ENCODE data around the gene DENND2D. TPM values are rescaled to one million over a fixed set of nuclear protein-coding genes. Genes with fewer than 3 reads are reported as not detected.
A peak's percentile ranks its signal among the peaks of the same experiment; 100 is the strongest.

The DENND2D gene
- total and polyA plus RNA-seq, 2 donors (not counting 3 experiments of a cell fraction or from before 2014, with no cell fraction given): 0.41 to 1.00 TPM

GRCh38 chr1:111242805-111243523, 42.5 kb upstream of the DENND2D start:
- Histone ChIP-seq H3K9me3 (replicated peaks; ENCODE audit: control insufficient read depth, insufficient read depth, low read length) (no peaks in the 10 kb centered on the region), H3K4me1 (ENCODE audit: control insufficient read depth, extremely low read depth, insufficient read depth, low read length) (no peaks in the 10 kb centered on the region), H3K27ac (ENCODE audit: insufficient read depth, low read depth, low read length) (no peak overlapping the region), H4K20me1 (replicated peaks; ENCODE audit: control insufficient read depth, extremely low read depth, insufficient read depth, low read length) (no peaks in the 10 kb centered on the region), H2AFZ (ENCODE audit: low read depth, low read length) (no peak overlapping the region), H3K36me3 (ENCODE audit: control insufficient read depth in 2 of 2, extremely low read depth in 1 of 2, insufficient read depth in 2 of 2, low read length in 2 of 2) (no peaks in the 10 kb centered on the region), H3K9me1 (replicated peaks; ENCODE audit: control insufficient read depth, extremely low read depth, insufficient read depth, low read length) (no peaks in the 10 kb centered on the region), H3K27me3 (ENCODE audit: control insufficient read depth in 2 of 2, insufficient read depth in 2 of 2, low read length in 2 of 2) (peaks cover 0 to 1% of the 10 kb centered on the region in 2 experiments), H3K9ac (replicated peaks; ENCODE audit: extremely low read depth, insufficient read depth, low read length) (no peak overlapping the region), H3K4me3 (replicated peaks in 1 of 3; ENCODE audit: insufficient read depth in 1 of 3, low read depth in 1 of 3, low read length in 3 of 3) (no peak overlapping the region), H3K79me2 (ENCODE audit: control insufficient read depth, insufficient read depth, low read length) (no peaks in the 10 kb centered on the region), H3K4me2 (ENCODE audit: insufficient read depth, low read length) (no peak overlapping the region)
- intact Hi-C loops (cut with micrococcal nuclease) (no loop called here), dilution Hi-C loops (cut with MboI; ENCODE audit: extremely low pct_ligation_motif_present, low sequenced_read_pairs) (no loop called here)
- ChIA-PET CTCF (no interaction called here), POLR2A (no interaction called here)
- TF ChIP-seq POLR2AphosphoS5 (IDR thresholded peaks at IDR 0.05; ENCODE audit: insufficient read depth, low read depth, low read length): no peak
- TF ChIP-seq FOS (IDR thresholded peaks at IDR 0.05; ENCODE audit: borderline replicate concordance, insufficient read depth, low read length): no peak
- no peak for TF ChIP-seq POLR2A (IDR thresholded peaks at IDR 0.05; ENCODE audit: low read depth, low read length)
- TF ChIP-seq MAX (IDR thresholded peaks at IDR 0.05; ENCODE audit: insufficient read depth, insufficient read length): no peak
- no peak for TF ChIP-seq GATA2 (IDR thresholded peaks at IDR 0.05; ENCODE audit: insufficient read depth, insufficient read length, low read depth, low read length)
- TF ChIP-seq EZH2 (IDR thresholded peaks at IDR 0.05; ENCODE audit: borderline replicate concordance, low read depth, low read length, severe bottlenecking): no peak
- no peak for TF ChIP-seq CTCF (IDR thresholded peaks at IDR 0.05; ENCODE audit: extremely low read depth in 1 of 2, insufficient read depth in 1 of 2, low read depth in 1 of 2, low read length in 2 of 2)
- no peak for TF ChIP-seq JUN (IDR thresholded peaks at IDR 0.05; ENCODE audit: borderline replicate concordance, insufficient read depth, insufficient read length, low read depth)
- no peak for TF ChIP-seq MYC (IDR thresholded peaks at IDR 0.05; ENCODE audit: low read depth, low read length)
- BruUV-seq (replicated peaks): no TSS peak
- peak; percentile 9 for DNase-seq (ENCODE audit: low read depth, low spot score)
- FAIRE-seq: no peak

All from endothelial cell of umbilical vein (primary cell).